Midbrain (tissue), 1 donor: ENCODE measurements around the gene MRPL21.
A peak's percentile ranks its signal among the peaks of the same experiment; 100 is the strongest.

Source experiments
- DNase-seq: peaks from one replicate; lab custom pipeline; 2025; lab: John Stamatoyannopoulos, UW

MRPL21 gene

GRCh38 chr11:68935066-68935465 lies 31.4 kb upstream of the MRPL21 start:
- DNase-seq: no peak

GRCh38 chr11:68934666-68935065 lies 31.0 kb upstream of the MRPL21 start:
- DNase-seq: no peak

GRCh38 chr11:68934321-68934645 lies 30.7 kb upstream of the MRPL21 start:
- no peak for DNase-seq

- DNase-seq: no peak
Measured at GRCh38 chr11:68933605-68934320, 30.1 kb upstream of the MRPL21 start.

- DNase-seq: no peak
Measured at GRCh38 chr11:68932933-68933577, 29.4 kb upstream of the MRPL21 start.

- DNase-seq: no peak
Measured at GRCh38 chr11:68932358-68932757, 28.7 kb upstream of the MRPL21 start.

- DNase-seq: no peak
Measured at GRCh38 chr11:68931911-68932310, 28.3 kb upstream of the MRPL21 start.

GRCh38 chr11:68930991-68931855 lies 27.6 kb upstream of the MRPL21 start:
- DNase-seq: no peak

GRCh38 chr11:68929706-68930570 lies 26.3 kb upstream of the MRPL21 start:
- no peak for DNase-seq

- DNase-seq: no peak
Measured at GRCh38 chr11:68929135-68929534, 25.5 kb upstream of the MRPL21 start.

GRCh38 chr11:68928136-68928880 lies 24.7 kb upstream of the MRPL21 start:
- DNase-seq: no peak

GRCh38 chr11:68927280-68928135 lies 23.9 kb upstream of the MRPL21 start:
- no peak for DNase-seq

- DNase-seq: no peak
Measured at GRCh38 chr11:68925611-68926010, 22.0 kb upstream of the MRPL21 start.

- peak; percentile 7 for DNase-seq
Measured at GRCh38 chr11:68924073-68924925, 20.7 kb upstream of the MRPL21 start.

- DNase-seq: no peak
Measured at GRCh38 chr11:68923614-68924013, 20.0 kb upstream of the MRPL21 start.

GRCh38 chr11:68916439-68916838 lies 12.8 kb upstream of the MRPL21 start:
- DNase-seq: no peak

- DNase-seq: no peak
Measured at GRCh38 chr11:68914761-68915160, 11.1 kb upstream of the MRPL21 start.

- DNase-seq: no peak
Measured at GRCh38 chr11:68913188-68913587, 9.6 kb upstream of the MRPL21 start.

GRCh38 chr11:68912254-68912653 lies 8.6 kb upstream of the MRPL21 start:
- no peak for DNase-seq
